NB4 (cell line): ENCODE measurements around the gene OPRD1.
"Not testable (repeated sequence)": the region's sequence is repeated elsewhere in the genome, so short reads cannot be mapped to it uniquely, and the experiment has no call there.

Experiments used
- DNase-seq: peaks from one replicate; pipeline ENCODE4 v3.0.0; 2010; ENCODE audit warnings: low read depth
- H3K4me3 ChIP-seq: one replicate; pipeline ENCODE4 v1.5.1; 2011; ENCODE audit warnings: mild to moderate bottlenecking, low read depth, low read length, moderate library complexity
- CTCF ChIP-seq: IDR thresholded peaks from one replicate; pipeline ENCODE4 v1.5.1; 2012; ENCODE audit warnings: low read depth, low read length
- MAX ChIP-seq: IDR thresholded peaks from 2 replicates; pipeline ENCODE4 v1.6.1; 2011; ENCODE audit warnings: low read depth, low read length
- MYC ChIP-seq: IDR thresholded peaks from 2 replicates; pipeline ENCODE4 v1.6.1; 2011; ENCODE audit warnings: low read depth, low read length
- POLR2A ChIP-seq: IDR thresholded peaks from 2 replicates; pipeline ENCODE4 v1.6.1; 2011; ENCODE audit warnings: mild to moderate bottlenecking; ENCODE audit not compliant: insufficient read length; ENCODE audit errors: extremely low read depth

The OPRD1 gene

GRCh38 chr1:28811766-28812668 lies at the start of gene OPRD1:
TSS of gene OPRD1 (plus strand) at chr1:28812170. CDS start at chr1:28812384, 214 bp downstream.
- no peak within 1 kb of the TSS for H3K4me3 ChIP-seq
- DNase-seq = no peak

GRCh38 chr1:28766532-28767183 lies 45.3 kb upstream of the OPRD1 start:
- DNase-seq = no peak
- TF ChIP-seq MAX (no peak), MYC (no peak), CTCF (no peak), POLR2A (no peak)
- H3K4me3 ChIP-seq = no peak overlapping the region

More at GRCh38 chr1:28811766-28812668, at the start of gene OPRD1:
- TF ChIP-seq MYC = no peak
- no peak for TF ChIP-seq POLR2A
- TF ChIP-seq CTCF = no peak
- TF ChIP-seq MAX = no peak

GRCh38 chr1:28770601-28771165 lies 41.3 kb upstream of the OPRD1 start:
- no peak overlapping the region for H3K4me3 ChIP-seq
- TF ChIP-seq MYC = no peak
- TF ChIP-seq CTCF = no peak
- TF ChIP-seq MAX = no peak
- no peak for TF ChIP-seq POLR2A
- DNase-seq = no peak

- not testable (repeated sequence) for DNase-seq, H3K4me3 ChIP-seq
Observed at GRCh38 chr1:28771921-28772320, 40.0 kb upstream of the OPRD1 start.

GRCh38 chr1:28773105-28773504 lies 38.9 kb upstream of the OPRD1 start:
- TF ChIP-seq POLR2A (no peak), MAX (no peak), MYC (no peak), CTCF (no peak)
- DNase-seq = no peak
- H3K4me3 ChIP-seq = no peak overlapping the region
